Omental fat pad (tissue), 4 donors: Measurements from ENCODE around the gene CA12. TPM values are rescaled to one million over a fixed set of nuclear protein-coding genes. Genes with fewer than 3 reads are reported as not detected.

ENCODE experiments used
- ATAC-seq: fragments of 150-250 bp; one replicate; pipeline ENCODE4 v1.9.1; 2016; ENCODE audit warnings: mild to moderate bottlenecking, moderate library complexity; ENCODE audit not compliant: low FRiP score
- DNase-seq: peaks from one replicate; pipeline ENCODE4 v3.0.0-alpha.2; 2019; ENCODE audit warnings: low spot score
- total RNA-seq, 4 donors: library from RNA; depleted of rRNA; stranded (reverse); fragments of >200 nt; gene quantifications; one replicate each; pipeline ENCODE4 v1.1.0, GENCODE V29; 2016
- TF ChIP-seq, protein P1 (sequence below), 3 donors: fragments of 450-650 bp; IDR thresholded peaks; one replicate each; pipeline ENCODE4 v1.5.1; 2016 to 2017; ENCODE audit warnings: antibody characterized with exemption in 3 of 3, mild to moderate bottlenecking in 3 of 3, moderate library complexity in 2 of 3

CA12 gene
- total RNA-seq, 4 donors from 2014 or later, result 0.75 to 27.1 (median 10.2) TPM

DNA sequence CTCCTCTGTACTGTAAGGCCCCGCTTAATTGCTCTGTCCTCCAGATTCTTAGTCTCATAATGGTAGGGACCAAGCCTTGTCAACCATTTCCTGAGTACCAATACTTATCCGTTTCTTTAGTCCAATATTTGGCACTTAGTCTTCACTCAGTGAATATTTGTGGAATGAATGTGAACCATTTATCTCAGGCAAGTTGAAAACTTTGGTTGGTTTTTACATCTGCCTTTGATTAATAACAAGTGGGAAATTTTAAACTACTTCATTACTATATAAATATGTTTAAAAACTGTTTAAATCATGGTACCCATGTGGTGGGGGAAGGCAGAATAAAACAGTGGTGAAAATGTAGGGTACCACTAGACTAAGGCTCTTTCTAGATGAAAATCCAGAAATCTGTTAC is 15.2 kb downstream of the CA12 start:
- DNase-seq (no peak), ATAC-seq (no peak)
- TF ChIP-seq, protein P1, sequence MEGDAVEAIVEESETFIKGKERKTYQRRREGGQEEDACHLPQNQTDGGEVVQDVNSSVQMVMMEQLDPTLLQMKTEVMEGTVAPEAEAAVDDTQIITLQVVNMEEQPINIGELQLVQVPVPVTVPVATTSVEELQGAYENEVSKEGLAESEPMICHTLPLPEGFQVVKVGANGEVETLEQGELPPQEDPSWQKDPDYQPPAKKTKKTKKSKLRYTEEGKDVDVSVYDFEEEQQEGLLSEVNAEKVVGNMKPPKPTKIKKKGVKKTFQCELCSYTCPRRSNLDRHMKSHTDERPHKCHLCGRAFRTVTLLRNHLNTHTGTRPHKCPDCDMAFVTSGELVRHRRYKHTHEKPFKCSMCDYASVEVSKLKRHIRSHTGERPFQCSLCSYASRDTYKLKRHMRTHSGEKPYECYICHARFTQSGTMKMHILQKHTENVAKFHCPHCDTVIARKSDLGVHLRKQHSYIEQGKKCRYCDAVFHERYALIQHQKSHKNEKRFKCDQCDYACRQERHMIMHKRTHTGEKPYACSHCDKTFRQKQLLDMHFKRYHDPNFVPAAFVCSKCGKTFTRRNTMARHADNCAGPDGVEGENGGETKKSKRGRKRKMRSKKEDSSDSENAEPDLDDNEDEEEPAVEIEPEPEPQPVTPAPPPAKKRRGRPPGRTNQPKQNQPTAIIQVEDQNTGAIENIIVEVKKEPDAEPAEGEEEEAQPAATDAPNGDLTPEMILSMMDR (IDR thresholded peaks at IDR 0.05), result no peak

DNA sequence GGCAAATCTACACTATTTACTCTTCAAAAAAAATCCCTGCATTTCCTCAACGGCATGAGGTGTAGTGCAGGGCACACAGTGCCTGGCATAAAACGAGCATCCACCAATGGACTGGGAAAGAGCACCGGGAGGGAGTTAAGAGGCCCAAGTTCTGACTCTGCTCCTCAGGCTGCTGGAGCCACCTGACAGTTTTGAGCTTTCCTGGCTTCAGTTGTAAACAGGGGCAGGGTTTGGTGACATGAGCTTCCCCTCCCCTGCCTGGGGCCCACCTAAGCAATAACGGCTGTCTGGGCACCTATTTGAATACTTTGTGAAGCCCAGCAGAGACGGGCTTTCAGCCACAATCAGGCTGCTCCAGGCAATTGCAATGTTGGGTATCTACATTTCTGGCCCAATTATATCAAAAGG is 16.4 kb downstream of the CA12 start:
- TF ChIP-seq, protein P1 (IDR thresholded peaks at IDR 0.05), result no peak
- DNase-seq (no peak), ATAC-seq (no peak)

DNA sequence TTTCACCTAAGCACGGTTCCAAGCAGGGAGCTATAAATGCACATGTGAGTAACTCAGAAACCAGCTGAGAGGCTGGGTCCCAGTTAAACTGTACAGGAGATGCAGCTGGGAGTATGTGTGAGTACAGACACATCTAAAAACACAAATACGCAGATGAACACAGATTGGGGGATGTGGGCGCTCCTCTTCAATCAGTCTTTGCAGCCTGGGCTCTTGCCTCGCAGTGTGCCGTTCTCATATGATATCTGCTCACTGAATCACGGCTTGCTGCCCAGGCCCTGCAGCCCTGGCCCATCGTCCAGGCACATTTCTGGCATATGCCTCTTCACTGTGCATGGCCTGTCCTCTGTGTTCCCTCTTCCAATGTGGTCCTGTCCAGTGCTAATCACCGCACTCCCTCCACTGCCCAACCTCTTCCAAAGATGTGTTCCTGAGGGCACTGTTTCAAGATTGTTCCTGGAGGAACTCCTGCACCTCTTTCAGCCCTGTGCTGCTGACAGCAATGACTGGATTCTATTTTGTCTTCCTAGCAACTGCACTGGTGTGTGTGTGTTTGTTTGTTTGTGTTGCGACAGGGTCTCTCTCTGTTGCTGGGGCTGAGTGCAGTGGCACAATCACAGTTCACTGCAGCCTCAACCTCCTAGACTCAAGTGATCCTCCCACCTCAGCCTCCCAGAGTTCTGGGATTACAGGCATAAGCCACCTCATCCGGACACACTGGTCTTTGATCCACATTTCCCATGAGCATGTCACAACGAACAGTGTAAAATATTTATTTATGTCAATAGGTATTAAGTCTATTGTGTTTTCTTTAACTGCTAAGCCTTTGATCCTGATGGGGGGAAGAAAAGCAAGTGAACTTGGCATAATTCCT is 17.0 kb downstream of the CA12 start:
- no peak for ATAC-seq
- TF ChIP-seq, protein P1 (IDR thresholded peaks at IDR 0.05), result no peak
- DNase-seq, result no peak

DNA sequence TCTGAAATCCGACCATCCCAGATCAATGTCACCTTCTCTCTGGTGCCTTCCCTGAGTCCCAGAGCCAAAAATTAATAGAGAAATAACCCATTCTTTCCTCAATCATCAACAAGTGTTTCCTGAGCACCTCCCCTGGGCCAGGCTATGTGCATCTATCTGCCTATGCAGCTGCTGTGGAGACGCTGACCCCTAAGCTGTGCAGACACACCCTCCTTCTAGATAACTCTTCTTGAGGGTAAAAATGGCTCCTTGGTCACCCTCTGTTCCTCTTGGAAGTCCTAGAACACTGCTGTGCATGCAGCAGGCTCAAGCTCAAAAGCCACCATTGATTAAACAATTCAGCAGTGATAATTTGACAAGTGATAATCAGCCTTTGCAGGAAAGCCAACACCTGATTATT is 18.4 kb downstream of the CA12 start:
- no peak for DNase-seq
- TF ChIP-seq, protein P1 (IDR thresholded peaks at IDR 0.05), result no peak
- no peak for ATAC-seq

DNA sequence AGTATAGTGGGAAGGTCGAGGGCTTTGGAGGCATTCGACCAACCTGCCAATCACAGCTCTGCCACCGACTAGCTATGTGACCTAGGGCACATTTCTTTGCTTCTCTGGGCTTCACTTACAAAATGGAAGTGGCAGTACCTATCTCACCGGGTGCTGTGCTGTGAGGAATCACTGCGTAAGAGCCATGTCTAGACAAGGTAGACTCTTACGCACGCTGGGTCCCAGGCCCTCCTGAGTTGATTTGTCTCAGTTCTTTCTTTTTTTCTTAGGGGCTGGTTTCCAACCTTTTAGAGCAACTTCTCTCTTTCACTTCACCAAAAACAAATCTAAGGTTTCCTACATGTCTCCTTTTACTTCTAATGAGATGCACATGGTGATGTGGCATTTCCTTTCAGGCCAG is 18.8 kb downstream of the CA12 start:
- no peak for ATAC-seq
- no peak for DNase-seq
- TF ChIP-seq, protein P1 (IDR thresholded peaks at IDR 0.05), result no peak

DNA sequence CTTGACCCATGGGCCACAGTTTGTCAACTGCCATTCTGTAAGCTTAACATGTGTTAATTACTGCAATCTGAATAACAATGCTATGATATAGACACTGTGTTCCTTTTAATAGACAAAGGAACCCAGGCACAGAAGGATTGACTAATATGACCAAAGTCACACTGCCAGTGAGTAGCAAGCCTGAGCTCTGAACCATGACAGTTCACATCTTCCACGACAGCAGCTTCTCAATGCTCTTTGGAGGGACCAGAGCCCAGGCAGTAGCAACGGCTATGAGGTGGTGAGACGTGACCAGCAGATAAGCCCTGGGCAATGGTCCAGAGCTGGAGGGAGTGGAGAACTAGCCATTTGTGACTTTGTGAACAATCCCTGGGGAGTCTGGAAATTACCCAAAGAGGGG is 19.4 kb downstream of the CA12 start:
- ATAC-seq (no peak), DNase-seq (no peak)
- TF ChIP-seq, protein P1 (IDR thresholded peaks at IDR 0.05), result no peak

DNA sequence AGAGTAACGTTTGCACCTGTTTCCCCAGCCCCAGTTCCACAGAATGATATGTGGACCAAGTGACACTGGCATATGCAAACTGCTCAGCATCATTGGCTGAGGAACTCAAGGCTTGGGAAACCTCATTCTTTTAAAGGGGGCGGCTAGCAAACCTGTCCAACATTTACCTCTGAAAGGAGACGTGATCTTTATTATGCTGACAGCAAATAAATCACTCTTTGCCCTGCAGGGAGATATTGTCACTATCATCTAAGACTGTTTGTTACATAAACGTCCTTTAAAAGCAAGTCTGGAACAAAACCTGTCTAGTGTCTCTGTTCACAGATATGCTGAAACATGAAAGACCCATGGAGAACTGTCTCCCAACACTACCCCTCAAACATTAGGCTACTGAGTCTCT is 21.5 kb downstream of the CA12 start:
- TF ChIP-seq, protein P1 (IDR thresholded peaks at IDR 0.05), result no peak
- DNase-seq (no peak), ATAC-seq (no peak)
